DMS 273 (cell line): ENCODE data around the gene SMG7.

Source experiments
- DNase-seq: peaks from one replicate; lab custom pipeline; 2025; ENCODE audit not compliant: unreplicated experiment; lab: John Stamatoyannopoulos, UW

Gene SMG7

DNA sequence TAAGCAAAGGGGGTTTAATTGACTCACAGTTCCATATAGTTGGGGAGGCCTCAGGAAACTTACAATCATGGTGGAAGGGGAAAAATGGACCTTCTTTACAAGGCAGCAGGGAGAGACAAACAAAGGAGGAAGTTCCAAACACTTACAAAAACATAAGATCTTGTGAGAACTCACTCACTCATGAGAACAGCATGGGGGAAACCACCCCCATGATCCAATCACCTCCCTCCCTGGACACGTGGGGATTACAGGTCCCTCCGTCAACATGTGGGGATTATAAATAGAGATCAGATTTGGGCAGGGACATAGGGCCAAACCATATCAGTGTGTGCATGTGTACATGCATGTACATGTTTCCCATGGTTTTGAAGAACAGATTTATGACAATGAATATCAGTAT, 5.5 kb upstream of the SMG7 start:
- DNase-seq = no peak

GRCh38 chr1:183467687-183468086, 4.6 kb upstream of the SMG7 start:
- no peak for DNase-seq

DNA sequence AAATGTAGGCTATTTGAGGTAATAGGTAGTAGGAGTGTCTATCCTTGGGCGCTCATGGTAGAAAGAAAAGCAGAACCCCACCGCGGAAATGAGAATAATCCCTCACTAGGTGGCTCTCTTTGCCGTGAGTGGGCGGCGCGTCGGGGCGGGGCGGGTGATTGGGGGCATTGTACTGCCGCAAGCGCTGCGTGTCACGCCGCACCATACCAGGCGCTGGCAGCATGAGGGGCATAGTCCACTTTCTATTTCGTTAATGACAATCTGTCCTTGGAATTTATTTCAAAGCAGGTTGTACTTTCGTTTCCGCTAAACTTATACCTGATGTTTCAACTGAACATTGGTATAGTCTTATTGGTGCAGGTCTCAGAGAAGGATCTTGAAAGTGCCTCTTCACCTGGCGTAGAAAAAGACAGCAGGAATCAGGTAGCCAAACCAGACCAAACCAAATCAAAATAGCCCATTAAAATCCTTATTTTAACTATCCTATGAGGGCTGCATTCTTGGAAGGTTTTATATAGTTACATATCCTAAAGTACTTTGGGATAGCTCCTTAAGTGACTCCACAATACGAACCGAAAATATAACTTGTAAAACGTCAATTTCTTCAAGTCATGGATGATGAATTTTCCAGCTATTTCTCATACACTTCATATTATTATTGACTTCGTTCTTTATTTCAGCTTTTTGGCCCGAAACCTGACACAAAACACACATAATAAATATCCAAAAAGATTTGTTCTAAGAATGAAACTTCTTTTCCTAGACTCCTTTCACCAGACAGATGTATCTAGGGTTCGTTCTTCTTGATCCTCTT, 1.9 kb upstream of the SMG7 start:
- peak; percentile 93 for DNase-seq

DNA sequence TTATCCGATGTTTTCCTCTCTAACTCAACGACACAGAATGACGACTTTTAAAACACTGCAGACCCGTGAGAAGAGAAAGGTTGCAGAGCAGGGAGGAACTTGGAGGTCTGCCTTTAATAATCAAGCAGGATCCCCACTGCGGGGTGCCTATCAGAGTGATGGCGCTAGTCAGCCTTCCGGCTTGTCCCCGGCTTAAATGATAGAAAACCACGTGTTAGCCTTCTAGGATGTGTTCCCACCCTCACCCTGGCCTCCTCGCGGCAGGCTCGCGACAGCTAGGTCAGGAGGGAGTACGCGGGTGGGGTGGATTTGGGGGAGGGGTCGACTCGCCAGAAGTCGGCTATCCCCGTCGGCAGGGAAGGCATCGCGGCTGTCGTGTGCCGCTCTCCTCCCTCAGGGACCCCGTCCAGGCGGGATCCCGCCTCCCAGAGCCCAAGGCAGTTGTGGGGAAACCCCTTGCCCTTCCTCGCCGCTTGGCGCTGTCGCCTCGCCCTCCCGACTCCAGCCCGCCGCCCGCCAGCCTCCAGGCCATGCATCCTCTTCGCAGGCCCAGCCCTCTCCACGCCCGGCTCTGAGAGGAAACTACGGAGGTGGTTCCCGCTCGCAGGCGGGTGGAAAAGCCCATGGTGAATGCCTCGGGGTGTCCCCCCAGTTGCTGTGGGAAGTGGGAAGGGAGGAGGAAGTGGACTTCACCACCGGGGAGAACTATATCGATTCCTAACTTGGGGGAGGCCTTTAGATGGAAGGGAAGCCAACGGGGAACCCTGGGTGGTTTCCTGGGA, 1.1 kb upstream of the SMG7 start:
- peak; percentile 94 for DNase-seq

- peak; percentile 99 for DNase-seq
Measured at GRCh38 chr1:183471743-183472487, 384 bp upstream of the SMG7 start.

GRCh38 chr1:183473217-183473536, 878 bp downstream of the SMG7 start:
- DNase-seq = no peak

GRCh38 chr1:183476081-183476480, 3.8 kb downstream of the SMG7 start:
- DNase-seq = no peak

DNA sequence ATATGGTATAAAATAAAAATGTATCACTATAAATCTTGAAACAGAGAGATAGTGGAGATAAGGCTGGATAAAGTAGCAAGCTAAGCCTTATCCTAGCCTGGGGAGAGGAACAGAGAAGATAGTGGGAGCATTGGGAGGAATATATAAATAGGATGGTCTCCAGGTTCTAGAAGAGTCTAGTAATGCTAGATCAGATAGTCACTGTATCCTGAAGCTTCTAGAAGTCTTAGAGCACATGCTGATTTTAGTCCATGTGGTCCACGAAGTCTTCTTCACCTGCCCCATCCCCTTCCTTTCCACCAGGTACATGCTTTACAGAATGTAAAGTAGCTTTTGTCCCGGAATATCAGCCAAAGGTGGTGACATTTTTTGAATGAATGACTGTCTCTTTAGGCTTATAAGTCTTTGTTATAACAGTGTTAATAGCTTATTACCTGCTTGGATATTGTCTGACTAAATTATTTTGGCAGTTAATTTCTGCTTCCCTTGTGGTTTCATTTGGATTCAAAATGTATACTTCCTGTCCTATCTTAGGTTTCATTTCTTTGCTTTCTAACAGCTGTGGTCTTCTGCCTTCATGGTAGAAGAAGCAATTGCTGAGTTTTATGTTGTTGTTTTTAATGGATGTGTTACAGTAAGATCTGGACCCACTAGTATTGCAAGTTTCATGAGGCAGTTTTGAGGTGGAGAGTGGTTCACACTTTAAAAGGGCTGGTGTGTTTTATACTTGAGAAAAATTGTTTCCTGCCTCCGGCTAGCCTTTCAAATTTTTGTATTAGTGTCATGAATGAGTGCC, 5.9 kb downstream of the SMG7 start:
- DNase-seq = no peak

DNA sequence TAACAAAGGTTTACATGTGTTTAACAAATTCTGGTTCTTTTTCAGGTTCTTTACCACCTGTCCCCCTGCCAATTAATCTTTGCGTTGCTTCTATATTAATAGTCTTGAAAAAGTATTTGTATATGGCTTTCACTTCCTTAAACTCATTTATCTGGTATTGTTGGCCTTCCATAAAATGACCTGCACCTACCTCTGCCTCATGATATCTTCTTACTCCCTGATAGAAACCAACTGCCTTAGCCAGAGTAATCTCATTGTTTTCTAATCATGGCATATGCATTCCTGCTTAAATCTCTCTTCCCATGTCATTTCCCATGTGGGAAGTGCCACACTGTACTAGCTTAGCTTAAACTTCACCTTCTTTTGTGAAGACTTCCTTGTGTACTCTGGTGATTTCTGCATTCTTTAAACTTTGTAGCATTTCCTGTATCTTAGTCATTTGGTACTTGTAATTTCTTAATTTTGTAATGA, 8.7 kb downstream of the SMG7 start:
- DNase-seq = no peak

DNA sequence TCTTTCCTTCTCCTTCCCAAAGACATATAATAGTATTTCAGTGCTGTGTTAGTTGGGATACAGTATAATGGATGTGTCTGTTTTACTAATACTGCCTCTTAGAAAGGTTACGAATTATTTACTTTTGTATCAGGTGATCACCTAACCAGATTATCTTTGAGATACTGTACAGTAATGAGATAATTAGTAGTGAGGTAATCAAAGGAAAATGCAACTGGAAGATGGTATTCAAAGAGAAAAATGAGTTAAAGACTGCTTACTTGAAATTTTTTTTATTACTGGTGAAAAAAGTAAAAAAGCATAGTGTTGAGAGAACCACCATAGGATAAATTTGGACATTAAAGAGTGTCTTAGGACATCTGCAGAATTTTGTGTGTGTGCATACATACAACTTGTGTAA, 10.9 kb downstream of the SMG7 start:
- DNase-seq = no peak

GRCh38 chr1:183484254-183484653, 12.0 kb downstream of the SMG7 start:
- DNase-seq = no peak

GRCh38 chr1:183484851-183485250, 12.6 kb downstream of the SMG7 start:
- no peak for DNase-seq

DNA sequence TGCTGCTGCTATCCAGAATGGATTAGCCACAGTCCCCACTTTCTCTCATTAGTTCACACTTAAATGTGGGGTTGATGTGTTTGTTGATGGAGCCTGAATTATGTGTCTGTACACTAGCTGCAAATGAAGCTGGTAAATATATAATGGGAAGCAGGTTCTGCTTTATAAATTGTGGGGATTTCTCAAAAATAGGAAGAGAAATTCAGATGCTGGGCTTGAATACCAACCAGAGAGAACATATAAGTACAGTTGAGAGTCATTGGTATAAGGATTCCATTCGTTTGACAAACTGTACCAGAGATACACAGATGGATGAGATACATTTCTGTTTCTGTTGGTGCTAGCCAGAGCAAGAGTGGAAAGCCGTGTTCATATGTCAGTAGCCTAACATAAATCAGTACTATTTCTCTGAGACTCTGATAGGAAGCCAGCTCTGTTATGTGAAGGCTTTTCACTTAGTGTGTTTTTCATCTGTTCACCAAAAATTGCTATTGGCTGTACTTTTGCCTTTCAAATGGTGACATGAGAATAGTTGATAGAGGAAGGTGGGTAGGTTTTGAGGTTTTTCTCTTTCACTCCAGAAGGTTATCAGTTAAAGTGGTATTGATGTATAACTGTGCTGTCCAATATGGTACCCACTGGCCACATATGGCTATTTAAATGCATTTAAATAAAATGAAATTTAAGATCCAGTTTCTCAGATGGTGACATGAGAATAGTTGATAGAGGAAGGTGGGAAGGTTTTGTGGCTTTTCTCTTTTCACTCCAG, 15.6 kb downstream of the SMG7 start:
- no peak for DNase-seq

GRCh38 chr1:183490932-183491331, 18.6 kb downstream of the SMG7 start:
- no peak for DNase-seq

DNA sequence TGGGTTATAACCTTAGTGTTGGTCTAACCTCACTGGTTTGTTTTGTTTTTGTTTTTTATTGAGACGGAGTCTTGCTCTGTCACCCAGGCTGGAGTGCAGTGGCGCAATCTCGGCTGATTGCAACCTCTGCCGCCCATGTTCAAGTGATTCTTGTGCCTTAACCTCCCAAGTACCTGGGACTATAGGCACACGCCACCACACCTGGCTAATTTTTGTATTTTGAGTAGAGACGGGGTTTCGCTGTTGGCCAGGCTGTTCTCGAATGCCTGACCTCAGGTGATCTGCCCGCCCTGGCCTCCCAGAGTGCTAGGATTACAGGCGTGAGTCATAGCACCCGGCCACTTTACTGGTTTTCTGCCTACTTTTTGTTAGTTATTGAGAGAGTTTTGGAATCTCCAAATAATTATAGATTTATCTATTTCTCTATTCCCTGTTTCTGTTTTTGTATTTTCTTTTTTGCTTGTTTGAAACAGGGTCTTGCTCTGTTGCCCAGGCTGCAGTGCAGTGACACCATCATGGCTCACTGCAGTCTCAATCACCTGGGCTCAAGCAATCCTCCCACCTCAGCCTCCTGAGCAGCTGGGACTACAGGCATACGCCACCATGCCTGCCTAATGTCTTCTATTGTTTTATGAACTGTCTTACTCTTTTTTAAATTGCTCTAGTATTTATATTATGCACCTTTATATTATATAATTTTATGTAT, 21.4 kb downstream of the SMG7 start:
- no peak for DNase-seq

DNA sequence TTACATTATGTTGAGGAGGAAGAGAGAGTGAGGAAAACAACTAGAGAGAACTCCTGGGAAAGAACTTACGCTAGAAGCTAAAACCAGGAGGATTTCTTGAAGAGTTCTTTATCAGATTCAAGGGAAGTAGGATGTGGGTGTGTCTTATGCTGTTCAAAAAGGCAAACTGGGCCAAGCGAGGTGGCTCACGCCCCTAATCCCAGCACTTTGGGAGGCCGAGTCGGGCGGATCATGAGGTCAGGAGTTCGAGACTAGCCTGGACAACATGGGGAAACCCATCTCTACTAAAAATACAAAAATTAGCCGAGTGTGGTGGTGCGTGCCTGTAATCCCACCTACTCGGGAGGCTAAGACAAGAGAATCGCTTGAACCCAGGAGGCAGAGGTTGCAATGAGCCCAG, 23.1 kb downstream of the SMG7 start:
- no peak for DNase-seq

DNA sequence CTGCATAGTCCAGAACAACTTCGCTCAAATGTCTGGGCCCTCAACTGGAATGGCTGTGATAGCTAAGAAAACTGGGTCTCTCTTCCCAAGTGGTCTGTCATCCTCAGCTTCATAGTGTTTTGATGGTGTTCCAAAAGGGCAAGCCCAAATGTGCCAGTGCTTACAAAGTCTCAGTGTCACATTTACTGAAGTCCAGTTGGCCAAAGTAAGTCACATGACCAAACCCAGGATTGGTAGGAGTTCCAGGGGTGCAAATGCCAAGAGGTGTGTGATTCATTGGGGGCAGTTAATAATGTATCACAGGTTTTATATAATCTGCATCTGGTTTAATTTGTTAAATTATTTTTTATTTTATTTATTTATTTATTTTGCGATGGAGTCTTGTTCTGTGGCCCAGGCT, 24.9 kb downstream of the SMG7 start:
- no peak for DNase-seq

DNA sequence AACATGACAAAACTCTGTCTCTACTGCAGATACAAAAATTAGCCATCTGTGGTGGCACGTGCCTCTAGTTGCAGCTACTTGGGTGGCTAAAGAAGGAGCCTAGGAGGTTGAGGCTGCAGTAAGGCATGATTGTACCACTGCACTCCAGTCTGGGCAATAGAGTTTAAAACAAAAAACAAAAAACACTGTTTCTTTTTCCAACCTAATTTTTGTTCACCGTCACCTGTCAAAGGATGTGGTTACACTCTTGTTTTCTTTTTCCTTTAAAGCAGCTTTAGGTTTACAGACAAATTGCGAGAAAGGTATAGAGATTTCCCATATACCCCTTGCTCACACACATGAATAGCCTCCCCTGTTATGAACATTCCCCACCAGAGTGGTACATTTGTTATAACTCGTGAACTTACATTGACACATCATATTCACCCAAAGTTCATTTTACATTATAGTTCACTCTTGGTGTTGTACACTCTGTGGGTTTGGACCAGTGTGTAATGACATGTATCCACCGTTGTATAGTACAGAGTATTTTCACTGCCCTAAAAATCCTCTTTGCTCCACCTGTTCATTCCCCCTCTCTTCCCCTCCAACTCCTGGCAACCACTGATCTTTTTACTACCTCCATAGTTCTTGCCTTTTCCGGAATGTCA, 26.2 kb downstream of the SMG7 start:
- DNase-seq = peak; percentile 22

GRCh38 chr1:183505454-183506089, 33.3 kb downstream of the SMG7 start:
- peak; percentile 66 for DNase-seq
